Fibroblast of skin of left biceps (primary cell): ENCODE results near the gene MBP.

Experiments used
- DNase-seq, 2 experiments: peaks; one replicate each; pipeline ENCODE4 v3.0.0-alpha.2; 2013; ENCODE audit warnings: low read depth in 2 of 2

Gene MBP

DNA sequence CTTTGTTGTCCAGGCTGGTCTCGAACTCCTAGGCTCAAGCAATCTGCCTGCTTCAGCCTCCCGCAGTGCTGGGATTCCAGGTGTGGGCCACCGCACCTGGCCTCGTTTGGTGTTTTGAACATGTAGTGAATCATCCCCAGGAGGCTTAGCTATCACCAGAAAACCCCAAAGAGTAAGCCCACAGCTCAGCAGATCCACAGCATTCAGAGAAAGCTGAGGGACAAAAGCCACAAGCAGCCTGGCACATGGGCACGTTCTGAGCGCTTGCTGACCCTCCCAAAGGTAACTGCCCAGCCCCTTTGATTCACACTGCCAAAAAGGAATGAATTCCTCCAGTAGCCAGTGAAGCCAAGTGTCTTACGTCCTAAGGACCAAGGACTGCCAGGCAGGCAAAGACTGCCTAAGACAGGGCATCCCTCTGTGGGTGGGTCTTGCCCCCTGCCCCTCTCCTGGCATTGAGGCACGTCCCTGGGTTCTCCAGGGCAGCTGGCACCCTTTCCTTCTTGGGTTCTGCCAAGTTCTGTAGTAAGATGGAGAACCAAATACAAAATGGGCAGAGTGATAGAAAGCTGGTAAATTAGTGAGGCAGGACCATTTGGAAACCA, 31.7 kb downstream of the MBP start:
- no peak for DNase-seq

- no peak for DNase-seq
Measured at GRCh38 chr18:77099485-77100370, 32.9 kb downstream of the MBP start.

GRCh38 chr18:77098538-77099174, 33.9 kb downstream of the MBP start:
- no peak for DNase-seq

DNA sequence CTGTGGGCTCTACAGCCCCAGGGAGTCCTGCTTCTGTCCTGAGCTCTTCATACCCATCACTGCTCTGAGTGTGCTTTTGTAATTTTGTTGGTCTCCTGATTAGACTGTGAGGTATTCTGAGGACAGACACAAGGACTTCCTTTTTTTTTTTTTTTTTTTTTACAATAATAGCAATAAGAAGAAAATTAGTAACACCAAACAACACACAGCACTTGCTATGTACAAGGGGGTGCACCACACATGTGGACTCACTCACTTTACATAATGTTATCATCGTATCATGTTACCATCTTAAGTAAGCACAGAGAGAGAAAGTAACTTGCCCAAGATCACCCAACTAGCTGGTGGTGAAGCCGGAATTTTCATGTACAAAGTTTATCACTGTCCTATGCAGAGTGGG, 34.6 kb downstream of the MBP start:
- DNase-seq, result no peak

DNA sequence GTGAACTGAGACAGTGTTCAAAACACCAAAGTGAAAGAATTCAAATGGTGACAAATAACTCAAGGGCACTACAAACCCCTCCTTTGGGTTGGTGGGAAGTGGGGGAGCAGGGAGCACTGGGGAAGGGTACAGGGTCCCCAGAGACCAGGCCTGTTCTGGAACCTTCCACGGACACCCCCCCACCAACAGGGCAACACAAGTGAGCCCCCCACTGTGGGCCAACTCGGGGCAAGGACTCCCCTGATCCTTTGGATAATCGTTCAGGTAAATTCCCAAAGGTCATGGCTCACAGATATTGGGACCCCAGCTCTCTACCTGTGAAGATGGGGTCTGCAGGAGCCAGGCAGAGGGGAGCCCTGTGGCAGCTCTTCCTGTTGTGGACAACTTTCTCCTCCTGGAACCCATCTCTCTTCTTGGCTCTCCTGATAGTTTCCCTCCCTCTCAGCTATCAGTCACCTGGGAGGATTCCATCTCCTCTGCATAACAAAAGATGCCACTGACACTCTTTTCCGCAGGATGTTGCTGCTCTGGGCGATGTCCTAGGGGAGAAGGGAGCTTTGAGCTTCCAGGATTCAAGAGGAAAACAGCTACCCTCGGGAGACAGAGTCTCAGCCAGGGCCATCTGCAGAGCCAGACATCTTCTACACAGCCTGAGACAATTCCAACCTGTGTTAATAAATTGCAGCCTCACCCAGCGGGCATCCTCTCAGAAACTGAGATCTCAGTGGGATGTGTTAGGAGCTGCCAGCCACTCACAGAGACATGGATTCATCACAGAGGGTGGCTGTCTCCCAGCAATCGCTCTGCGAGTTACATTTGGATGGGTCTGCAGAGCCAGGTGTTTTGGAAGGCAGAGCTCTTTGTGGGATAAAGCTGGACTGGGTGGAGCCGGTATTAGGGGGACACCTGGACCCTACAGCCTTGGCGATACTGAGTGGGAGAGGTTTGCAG, 35.4 kb downstream of the MBP start:
- no peak for DNase-seq

DNA sequence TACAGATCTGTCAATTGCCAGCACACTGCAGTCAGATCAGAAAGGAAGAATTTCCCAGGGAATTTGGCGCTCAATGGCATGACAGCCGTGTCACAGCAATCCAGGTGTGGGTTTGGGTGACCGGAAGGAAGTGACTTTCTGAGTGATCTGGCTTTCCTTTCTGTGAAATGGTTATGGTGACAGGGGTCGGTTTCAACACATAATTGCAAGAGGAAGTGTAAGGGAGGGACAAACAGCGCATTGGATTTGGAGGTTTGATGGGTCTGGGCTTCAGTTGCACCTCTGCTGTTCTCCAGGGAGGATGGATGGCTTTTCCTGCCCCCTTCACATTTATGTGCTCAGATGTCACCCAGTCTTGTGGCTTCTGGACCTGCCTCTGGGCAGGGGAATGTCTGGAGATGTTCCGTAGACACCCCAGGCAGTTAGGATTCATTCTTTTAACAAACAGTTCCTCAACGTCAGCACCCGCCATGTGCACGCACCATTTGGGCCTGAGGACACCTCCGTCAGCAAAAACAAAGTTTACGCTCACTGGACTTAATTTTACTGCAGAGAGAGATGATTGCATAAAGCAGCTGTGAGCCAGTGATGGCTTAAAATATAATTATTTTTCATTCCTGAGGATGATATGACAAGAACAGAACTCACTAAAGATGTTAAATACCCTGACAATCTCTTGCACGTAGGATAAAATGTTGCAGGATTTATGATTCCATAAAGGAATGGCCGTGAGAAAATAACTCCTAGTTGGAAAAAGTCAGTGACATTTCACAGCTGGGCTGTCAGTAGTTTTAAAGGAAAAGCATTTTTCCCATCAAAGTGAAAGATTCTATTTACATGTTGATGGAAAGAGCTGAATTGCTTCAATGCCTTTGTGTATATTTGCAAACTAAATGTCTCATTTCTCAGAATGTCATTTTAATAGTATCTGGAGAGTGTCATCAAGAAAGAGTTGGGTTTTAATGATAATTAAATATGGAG, 36.9 kb downstream of the MBP start:
- no peak for DNase-seq

- no peak for DNase-seq
Measured at GRCh38 chr18:77093586-77093985, 39.0 kb downstream of the MBP start.

DNA sequence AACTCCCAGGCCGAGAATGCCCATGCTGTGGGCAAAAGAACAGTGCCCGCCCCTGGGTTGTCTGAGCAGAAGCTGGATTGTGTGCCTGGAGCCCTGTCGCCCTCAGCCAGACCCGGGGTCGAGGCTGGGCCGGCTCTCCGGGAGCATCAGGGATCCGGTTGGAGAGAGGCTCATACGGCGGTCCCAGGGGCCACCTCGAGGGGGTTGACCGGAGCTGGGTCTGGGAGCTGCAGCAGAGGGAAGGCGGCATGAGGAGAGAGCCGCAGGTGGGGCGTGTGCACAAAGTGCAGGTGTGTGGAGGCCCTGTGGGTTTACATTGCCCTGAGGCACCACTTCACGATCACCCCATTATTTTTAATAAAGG, 39.5 kb downstream of the MBP start:
- DNase-seq, result no peak

- no peak for DNase-seq
Measured at GRCh38 chr18:77092104-77093066, 40.2 kb downstream of the MBP start.

- DNase-seq, result no peak
Measured at GRCh38 chr18:77091366-77091765, 41.2 kb downstream of the MBP start.

DNA sequence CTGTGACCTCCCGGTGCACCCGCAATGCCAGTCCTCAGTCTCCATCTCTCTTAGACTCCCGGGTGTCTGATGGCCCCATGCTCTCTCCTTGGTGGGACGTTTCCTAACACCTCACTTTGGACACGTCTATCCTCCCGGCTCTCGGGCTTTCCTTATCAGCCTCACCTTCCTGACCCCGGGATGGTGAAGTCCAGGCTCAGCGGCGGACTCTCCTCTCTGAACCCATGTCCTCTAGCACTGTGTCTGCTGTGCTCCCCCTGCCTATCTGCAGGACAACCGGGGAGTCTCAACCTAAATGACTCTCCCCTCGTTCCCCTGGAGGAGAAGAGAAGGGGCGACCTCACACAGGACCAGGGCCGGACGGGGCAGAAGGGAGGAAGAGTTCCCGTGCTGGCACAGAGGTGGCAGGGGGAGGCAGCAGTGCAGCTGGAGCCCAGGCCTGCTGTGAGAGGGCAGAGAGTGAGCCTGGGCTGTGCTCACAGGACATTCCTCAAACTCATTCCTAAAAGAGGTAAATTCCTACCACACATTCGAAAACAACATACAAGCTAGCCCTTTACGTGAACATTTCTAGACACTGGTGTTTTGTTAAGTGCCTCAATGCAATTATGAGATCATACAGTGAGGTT, 41.9 kb downstream of the MBP start:
- DNase-seq, result no peak

DNA sequence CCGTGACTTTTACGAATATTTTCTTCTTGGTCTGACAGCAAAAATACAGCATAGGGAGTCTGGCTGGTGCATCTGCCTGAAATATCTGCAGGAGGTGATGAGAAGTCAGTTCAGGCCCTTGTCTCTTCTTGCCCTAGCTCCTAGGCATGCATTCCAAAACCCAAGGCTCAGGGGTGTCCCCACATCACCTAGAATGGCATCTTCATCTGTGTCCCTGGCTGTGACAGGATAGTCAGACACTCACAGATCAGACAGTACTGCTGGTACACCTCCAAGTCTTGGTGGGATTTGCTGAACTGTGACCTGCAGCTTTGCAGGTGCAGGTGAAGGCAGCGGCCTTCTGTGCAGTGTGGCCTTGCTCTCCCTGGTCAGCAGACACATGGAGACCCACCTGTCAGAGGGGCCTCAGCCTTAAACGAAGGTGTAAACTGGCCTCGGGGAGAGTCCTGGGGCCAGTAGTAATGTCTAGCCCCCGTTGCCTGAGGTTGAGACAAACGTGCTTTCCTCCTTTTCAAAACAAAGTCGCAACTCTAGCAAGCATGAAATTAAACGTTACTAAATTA, 42.8 kb downstream of the MBP start:
- no peak for DNase-seq

GRCh38 chr18:77088963-77089722, 43.4 kb downstream of the MBP start:
- DNase-seq, result no peak

DNA sequence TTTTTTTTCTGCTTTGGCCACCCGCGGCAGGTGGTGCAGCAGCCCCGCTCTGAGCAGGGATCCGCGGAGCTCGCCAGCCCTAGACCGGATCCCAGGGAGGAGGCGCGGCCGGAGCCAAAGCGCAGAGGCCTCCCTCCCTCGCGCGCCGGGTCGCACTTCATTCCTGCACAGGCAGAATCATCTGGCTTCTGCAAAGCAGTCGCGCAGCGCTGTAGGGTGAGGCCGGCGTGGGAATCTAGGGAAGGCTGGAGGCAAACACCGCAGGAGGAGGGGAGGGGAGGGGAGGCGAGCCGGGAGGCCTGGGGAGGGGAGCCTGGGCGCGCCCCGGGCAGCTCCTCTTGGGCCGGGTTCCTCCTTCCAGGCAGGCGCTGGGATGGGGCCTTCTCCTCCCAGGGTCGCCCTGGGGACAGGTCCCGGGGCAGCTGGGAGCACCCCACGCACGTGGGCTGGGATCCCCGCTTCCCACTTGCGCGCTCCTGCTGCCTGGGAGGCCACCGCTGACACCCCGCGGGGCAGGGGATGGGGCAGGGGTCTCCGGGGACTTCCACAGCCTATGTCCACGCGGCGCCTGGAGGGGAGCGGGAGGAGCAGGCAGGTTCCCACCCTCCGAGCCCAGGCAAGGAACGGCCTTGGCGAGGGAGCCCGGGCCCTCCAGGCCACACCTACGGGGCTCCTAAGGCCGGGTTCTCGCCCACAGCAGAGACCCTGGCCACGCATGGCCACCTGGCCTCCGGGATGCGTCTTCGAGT, 45.0 kb downstream of the MBP start:
- DNase-seq, result no peak

GRCh38 chr18:77086656-77087392, 45.8 kb downstream of the MBP start:
- DNase-seq, result no peak

GRCh38 chr18:77086034-77086433, 46.5 kb downstream of the MBP start:
- no peak for DNase-seq

GRCh38 chr18:77084688-77085035, 47.9 kb downstream of the MBP start:
- no peak for DNase-seq
